WTC11 (cell line): Measurements from ENCODE around the gene PRKAG2. TPM values are rescaled to one million over a fixed set of nuclear protein-coding genes. Genes with fewer than 3 reads are reported as not detected.

Experiments
- ATAC-seq: fragments of 200-7000 bp; cut with Tn5 transposase; 2 replicates; pipeline ENCODE4 v1.10.0; 2021; ENCODE audit warnings: mild to moderate bottlenecking, moderate library complexity
- CTCF ChIA-PET: fragments of 300-600 bp; sonication (Branson Sonifier 250); formaldehyde crosslinking; loops from one replicate; lab custom pipeline; 2021; ENCODE audit warnings: antibody characterized with exemption; lab: Charles Lee
- POLR2A ChIA-PET: fragments of 350-600 bp; sonication (Branson Sonifier 250); formaldehyde crosslinking; loops from one replicate; lab custom pipeline; 2021; ENCODE audit warnings: antibody characterized with exemption; lab: Charles Lee
- DNase-seq: peaks from one replicate; pipeline ENCODE4 v3.0.0; 2021; ENCODE audit warnings: low spot score
- H3K27ac Mint-ChIP-seq: 2 replicates; pipeline ENCODE4 v1.8.0; 2021; ENCODE audit warnings: mixed read lengths
- H3K27me3 Mint-ChIP-seq: 2 replicates; pipeline ENCODE4 v1.8.0; 2021; ENCODE audit warnings: low read depth, mild to moderate bottlenecking, moderate library complexity, mixed read lengths
- H3K36me3 Mint-ChIP-seq: 2 replicates; pipeline ENCODE4 v1.8.0; 2021; ENCODE audit warnings: mixed read lengths
- H3K4me1 Mint-ChIP-seq: 2 replicates; pipeline ENCODE4 v1.8.0; 2022; ENCODE audit warnings: mixed read lengths
- H3K4me3 Mint-ChIP-seq: 2 replicates; pipeline ENCODE4 v1.8.0; 2021; ENCODE audit warnings: mild to moderate bottlenecking, moderate library complexity, mixed read lengths
- H3K9me3 Mint-ChIP-seq: 2 replicates; pipeline ENCODE4 v1.8.0; 2021; ENCODE audit warnings: mixed read lengths
- ARID4B ChIP-seq: sonication (generic); formaldehyde crosslinking; IDR thresholded peaks from 2 replicates; pipeline ENCODE4 v1.8.0; 2023; ENCODE audit warnings: missing genetic modification reagents, mild to moderate bottlenecking, borderline replicate concordance
- CBFB ChIP-seq: sonication (generic); formaldehyde crosslinking; IDR thresholded peaks from 2 replicates; pipeline ENCODE4 v1.8.1; 2022; ENCODE audit warnings: mild to moderate bottlenecking, low read depth, missing genetic modification reagents
- CDX4 ChIP-seq: fragments of 250-450 bp; sonication (Bioruptor Pico); IDR thresholded peaks from 2 replicates; pipeline ENCODE4 v1.9.0; 2021; ENCODE audit warnings: moderate library complexity, mild to moderate bottlenecking, inconsistent platforms, borderline replicate concordance
- CTCF ChIP-seq: fragments of 200-600 bp; IDR thresholded peaks from 2 replicates; pipeline ENCODE4 v1.8.0; 2022; ENCODE audit warnings: antibody characterized with exemption
- HMGA2 ChIP-seq: fragments of 250-450 bp; sonication (Bioruptor Pico); IDR thresholded peaks from 2 replicates; pipeline ENCODE4 v1.4.0; 2021; ENCODE audit warnings: mild to moderate bottlenecking, moderate library complexity
- MAX ChIP-seq: sonication (generic); formaldehyde crosslinking; IDR thresholded peaks from 2 replicates; pipeline ENCODE4 v1.8.0; 2022; ENCODE audit warnings: mild to moderate bottlenecking, missing genetic modification reagents
- NFATC4 ChIP-seq: fragments of 250-450 bp; sonication (Bioruptor Pico); IDR thresholded peaks from 2 replicates; pipeline ENCODE4 v1.9.0; 2021; ENCODE audit warnings: mild to moderate bottlenecking
- NFYB ChIP-seq: sonication (generic); formaldehyde crosslinking; conservative IDR thresholded peaks from 2 replicates; pipeline ENCODE4 v1.8.0; 2022; ENCODE audit warnings: low read depth, missing genetic modification reagents
- NR1H2 ChIP-seq: sonication (generic); formaldehyde crosslinking; IDR thresholded peaks from 2 replicates; pipeline ENCODE4 v1.9.0; 2021; ENCODE audit warnings: mild to moderate bottlenecking, moderate library complexity, missing genetic modification reagents
- NR2C2 ChIP-seq: sonication (generic); formaldehyde crosslinking; IDR thresholded peaks from 2 replicates; pipeline ENCODE4 v1.8.0; 2022; ENCODE audit warnings: mild to moderate bottlenecking, missing genetic modification reagents
- PREB ChIP-seq: sonication (generic); formaldehyde crosslinking; IDR thresholded peaks from 2 replicates; pipeline ENCODE4 v1.8.1; 2022; ENCODE audit warnings: mild to moderate bottlenecking, missing genetic modification reagents, moderate library complexity, borderline replicate concordance
- RELA ChIP-seq: sonication (generic); formaldehyde crosslinking; IDR thresholded peaks from 2 replicates; pipeline ENCODE4 v1.8.1; 2022; ENCODE audit warnings: missing genetic modification reagents, mild to moderate bottlenecking, borderline replicate concordance
- RORB ChIP-seq: fragments of 250-450 bp; sonication (Bioruptor Pico); IDR thresholded peaks from 2 replicates; pipeline ENCODE4 v1.9.0; 2021; ENCODE audit warnings: mild to moderate bottlenecking
- USF1 ChIP-seq: sonication (generic); formaldehyde crosslinking; IDR thresholded peaks from 2 replicates; pipeline ENCODE4 v1.8.0; 2022; ENCODE audit warnings: mild to moderate bottlenecking, missing genetic modification reagents
- USF2 ChIP-seq: sonication (generic); formaldehyde crosslinking; IDR thresholded peaks from 2 replicates; pipeline ENCODE4 v1.8.1; 2023; ENCODE audit warnings: mild to moderate bottlenecking, missing genetic modification reagents, moderate library complexity
- ZBTB21 ChIP-seq: sonication (generic); formaldehyde crosslinking; IDR thresholded peaks from 2 replicates; pipeline ENCODE4 v1.8.1; 2023; ENCODE audit warnings: mild to moderate bottlenecking, missing genetic modification reagents, borderline replicate concordance
- ZNF263 ChIP-seq: sonication (generic); formaldehyde crosslinking; IDR thresholded peaks from 2 replicates; pipeline ENCODE4 v1.8.1; 2022; ENCODE audit warnings: low read depth, mild to moderate bottlenecking, moderate library complexity, missing genetic modification reagents
- ZNF512 ChIP-seq: sonication (generic); formaldehyde crosslinking; IDR thresholded peaks from 2 replicates; pipeline ENCODE4 v1.8.1; 2022; ENCODE audit warnings: missing genetic modification reagents, borderline replicate concordance
- ZSCAN18 ChIP-seq: fragments of 250-450 bp; sonication (Bioruptor Pico); IDR thresholded peaks from 2 replicates; pipeline ENCODE4 v2.1.2; 2022; ENCODE audit warnings: mild to moderate bottlenecking, moderate library complexity
- total RNA-seq: library from RNA; stranded (reverse); gene quantifications from 3 replicates; pipeline ENCODE4 v1.2.3, GENCODE V29; 2021

Gene PRKAG2
- total RNA-seq, 1 experiment from 2014 or later: 20.3 TPM

GRCh38 chr7:151539088-151539671 is 337.7 kb downstream of the PRKAG2 start:
- Mint-ChIP-seq H3K27me3 (no peaks in the 10 kb centered on the region), H3K36me3 (no peaks in the 10 kb centered on the region), H3K4me1 (peaks cover 15% of the 10 kb centered on the region), H3K4me3 (no peak overlapping the region), H3K27ac (0 out of 2 replicates have a peak overlapping the region, but pooled peaks have one; percentile 26)
- ATAC-seq (peak; percentile 96), DNase-seq (no peak)
- CTCF ChIA-PET: interaction anchor here (1.0 to 2.2 kb wide), 5 partner anchors 19 to 220 kb away, joined by 3 to 8 read pairs (median 4); partner anchors contain the start of genes CRYGN and RHEB
- TF ChIP-seq USF1 (CRISPR knock-in tag) (peak; percentile 81), HMGA2 (no peak), RELA (CRISPR knock-in tag) (no peak), ZNF263 (CRISPR knock-in tag) (no peak), MAX (CRISPR knock-in tag) (0 out of 2 replicates have a peak, but pooled peaks have one; percentile 27), ZBTB21 (CRISPR knock-in tag) (no peak), NFYB (CRISPR knock-in tag) (peak; percentile 35; the same call in 1 of the 2 replicates), NR1H2 (CRISPR knock-in tag) (no peak), USF2 (CRISPR knock-in tag) (peak; percentile 87), CBFB (CRISPR knock-in tag) (no peak), ARID4B (CRISPR knock-in tag) (no peak), PREB (no peak), CTCF (no peak), NFATC4 (no peak), CDX4 (CRISPR knock-in tag) (no peak), ZNF512 (CRISPR knock-in tag) (no peak), RORB (no peak), ZSCAN18 (CRISPR knock-in tag) (no peak), NR2C2 (no peak)
- TF ChIP-seq, all 79 proteins: peak for 4
- POLR2A ChIA-PET: interaction anchor here (1.3 kb wide), 1 partner anchor 14 kb away, joined by 3 read pairs; no protein-coding TSS in a partner anchor
- H3K9me3 Mint-ChIP-seq: peaks cover 6% of the 10 kb centered on the region; the same call in 1 of the 2 replicates
